AG09319 (cell line): ENCODE measurements around the gene KDM6A.
"Not testable (repeated sequence)": the region's sequence is repeated elsewhere in the genome, so short reads cannot be mapped to it uniquely, and the experiment has no call there.

Experiments
- DNase-seq: peaks from one replicate; pipeline ENCODE4 v3.0.0-alpha.2; 2010; ENCODE audit warnings: low read depth; ENCODE audit errors: extremely low read depth
- TF ChIP-seq, protein P1 (sequence below): IDR thresholded peaks from 2 replicates; pipeline ENCODE4 v1.5.1; 2011; ENCODE audit warnings: low read depth, mild to moderate bottlenecking, inconsistent platforms, low read length, moderate library complexity

Gene KDM6A

GRCh38 chrX:44872821-44873414 lies at the start of gene KDM6A:
KDM6A (plus strand) TSS chrX:44873188; CDS start chrX:44873552, 364 bp downstream.
- TF ChIP-seq, protein P1, sequence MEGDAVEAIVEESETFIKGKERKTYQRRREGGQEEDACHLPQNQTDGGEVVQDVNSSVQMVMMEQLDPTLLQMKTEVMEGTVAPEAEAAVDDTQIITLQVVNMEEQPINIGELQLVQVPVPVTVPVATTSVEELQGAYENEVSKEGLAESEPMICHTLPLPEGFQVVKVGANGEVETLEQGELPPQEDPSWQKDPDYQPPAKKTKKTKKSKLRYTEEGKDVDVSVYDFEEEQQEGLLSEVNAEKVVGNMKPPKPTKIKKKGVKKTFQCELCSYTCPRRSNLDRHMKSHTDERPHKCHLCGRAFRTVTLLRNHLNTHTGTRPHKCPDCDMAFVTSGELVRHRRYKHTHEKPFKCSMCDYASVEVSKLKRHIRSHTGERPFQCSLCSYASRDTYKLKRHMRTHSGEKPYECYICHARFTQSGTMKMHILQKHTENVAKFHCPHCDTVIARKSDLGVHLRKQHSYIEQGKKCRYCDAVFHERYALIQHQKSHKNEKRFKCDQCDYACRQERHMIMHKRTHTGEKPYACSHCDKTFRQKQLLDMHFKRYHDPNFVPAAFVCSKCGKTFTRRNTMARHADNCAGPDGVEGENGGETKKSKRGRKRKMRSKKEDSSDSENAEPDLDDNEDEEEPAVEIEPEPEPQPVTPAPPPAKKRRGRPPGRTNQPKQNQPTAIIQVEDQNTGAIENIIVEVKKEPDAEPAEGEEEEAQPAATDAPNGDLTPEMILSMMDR, result no peak
- DNase-seq, result peak; percentile 95

DNA sequence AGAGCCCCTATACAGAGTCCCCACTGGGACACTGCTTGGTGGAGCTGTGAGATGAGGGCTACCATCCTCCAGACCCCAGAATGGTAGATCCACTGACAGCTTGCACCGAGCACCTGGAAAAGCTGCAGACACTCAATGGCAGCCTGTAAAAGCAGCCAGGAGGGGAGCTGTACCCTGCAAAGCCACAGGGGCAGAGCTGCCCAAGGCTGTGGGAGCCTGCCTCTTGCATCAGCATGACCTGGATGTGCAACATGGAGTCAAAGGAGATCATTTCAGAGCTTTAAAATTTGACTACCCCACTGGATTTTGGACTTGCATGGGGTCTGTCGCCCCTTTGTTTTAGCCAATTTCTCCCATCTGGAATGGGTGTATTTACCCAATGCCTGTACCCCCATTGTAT lies 49.8 kb upstream of the KDM6A start:
- not testable (repeated sequence) for DNase-seq

- DNase-seq, result peak; percentile 23
- TF ChIP-seq, protein P1, result no peak
These were observed 44.9 kb upstream of the KDM6A start for GRCh38 chrX:44828008-44828605.

GRCh38 chrX:44829832-44830231 lies 43.2 kb upstream of the KDM6A start:
- TF ChIP-seq, protein P1, result no peak
- no peak for DNase-seq

DNA sequence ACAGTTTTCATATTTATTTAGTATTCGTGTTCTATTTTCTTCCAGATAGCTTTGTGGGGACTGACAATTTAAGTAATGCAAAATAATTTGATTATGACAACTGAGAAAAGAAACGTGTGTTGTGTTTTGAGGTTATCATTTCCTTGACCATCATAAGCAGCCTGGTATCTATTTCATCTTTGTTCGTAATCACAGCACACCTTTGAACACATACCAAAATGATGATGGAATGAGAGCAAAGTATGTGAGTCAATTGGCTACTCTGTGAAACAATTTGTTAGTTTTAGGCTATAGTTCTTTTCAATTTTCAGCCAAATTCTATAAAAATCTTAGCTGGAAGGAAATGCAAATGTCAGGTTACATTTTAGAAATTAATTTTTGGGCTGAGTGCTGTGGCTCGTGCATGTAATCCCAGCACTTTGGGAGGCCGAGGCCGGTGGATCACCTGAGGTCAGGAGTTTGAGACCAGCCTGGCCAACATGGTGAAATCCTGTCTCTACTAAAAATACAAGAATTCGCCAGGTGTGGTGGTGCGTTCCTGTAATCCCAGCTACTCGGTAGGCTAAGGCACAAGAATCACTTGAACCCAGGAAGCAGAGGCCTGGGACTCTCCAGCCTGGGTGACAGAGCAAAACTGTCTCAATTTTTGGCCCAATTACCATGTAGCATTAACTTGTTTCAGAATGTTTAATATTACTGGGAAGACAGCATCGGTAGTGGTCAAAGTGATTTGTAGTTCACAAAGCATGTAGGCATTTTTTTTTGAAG lies 30.3 kb upstream of the KDM6A start:
- TF ChIP-seq, protein P1, result no peak
- no peak for DNase-seq

DNA sequence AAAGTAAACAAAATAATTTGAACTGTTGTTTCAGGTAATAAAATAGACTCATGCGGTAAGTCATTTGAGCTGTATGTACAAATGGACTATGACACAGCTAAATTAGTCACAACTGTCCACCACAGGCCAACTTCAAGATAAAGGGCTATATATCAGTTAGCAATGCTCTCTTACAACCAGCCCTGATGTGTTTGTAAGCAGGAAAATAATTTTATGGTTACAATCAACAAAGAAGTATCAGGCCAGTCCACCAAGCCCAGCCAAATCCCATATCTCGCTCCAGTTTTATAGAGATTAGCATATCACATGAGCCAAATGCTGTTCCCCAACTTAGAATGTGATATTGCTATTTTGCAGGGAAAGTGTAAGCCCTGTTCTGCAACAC lies 29.7 kb upstream of the KDM6A start:
- TF ChIP-seq, protein P1, result no peak

DNA sequence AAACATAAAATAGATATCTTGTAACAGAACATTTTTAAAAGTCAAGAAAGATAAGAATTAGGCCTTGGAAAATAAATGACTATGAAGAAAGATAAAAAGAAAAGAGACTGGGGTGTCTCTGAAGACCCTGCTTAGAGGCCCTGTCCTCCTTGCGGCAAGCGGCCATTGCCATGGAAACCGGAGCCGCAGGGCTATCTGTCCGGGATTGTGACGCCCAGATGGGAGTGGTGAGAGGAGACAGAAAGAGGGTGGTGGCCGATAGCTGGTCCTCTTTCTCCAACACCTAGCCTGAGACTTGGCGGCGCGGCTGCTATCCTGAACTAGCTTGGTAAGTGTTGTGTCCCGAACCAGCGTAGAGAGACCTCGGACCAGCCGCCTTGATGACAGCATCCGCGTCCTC lies 29.2 kb upstream of the KDM6A start, which contains the start of gene DUSP21:
DUSP21 (plus strand) TSS at position 269 of the 400 bp plus-strand sequence; CDS start at position 381, 112 bp downstream.
- DNase-seq, result no peak
- TF ChIP-seq, protein P1, result no peak

More for the DNA sequence above, 29.7 kb upstream of the KDM6A start:
- DNase-seq, result no peak
